Stimulated activated CD4-positive, alpha-beta T cell treated with anti-CD3 and anti-CD28 coated beads, Interleukin-15, amount 100 ng/mL, for 24 hours (primary cell): Measurements from ENCODE around the gene FBL.

Experiments used
- DNase-seq: peaks from one replicate; pipeline ENCODE4 v3.0.0-alpha.2; 2020

Gene FBL

DNA sequence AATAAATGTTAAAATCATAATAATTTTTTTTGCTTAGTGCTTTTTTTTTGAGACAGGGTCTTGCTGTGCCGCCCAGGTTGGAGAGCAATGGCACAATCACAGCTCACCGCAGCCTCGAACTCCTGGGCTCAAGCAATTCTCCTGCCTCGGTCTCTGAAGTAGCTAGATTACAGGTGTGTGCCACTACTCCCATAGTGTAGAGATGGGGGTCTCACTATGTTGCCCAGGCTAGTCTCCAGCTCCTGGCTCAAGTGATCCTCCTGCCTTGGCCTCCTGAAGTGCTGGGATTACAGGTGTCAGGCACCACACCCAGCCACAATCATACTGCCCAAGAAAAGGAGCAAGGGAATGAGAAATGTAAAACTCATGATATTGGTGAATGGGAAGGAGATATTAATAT lies 5.1 kb downstream of the FBL start:
- no peak for DNase-seq

DNA sequence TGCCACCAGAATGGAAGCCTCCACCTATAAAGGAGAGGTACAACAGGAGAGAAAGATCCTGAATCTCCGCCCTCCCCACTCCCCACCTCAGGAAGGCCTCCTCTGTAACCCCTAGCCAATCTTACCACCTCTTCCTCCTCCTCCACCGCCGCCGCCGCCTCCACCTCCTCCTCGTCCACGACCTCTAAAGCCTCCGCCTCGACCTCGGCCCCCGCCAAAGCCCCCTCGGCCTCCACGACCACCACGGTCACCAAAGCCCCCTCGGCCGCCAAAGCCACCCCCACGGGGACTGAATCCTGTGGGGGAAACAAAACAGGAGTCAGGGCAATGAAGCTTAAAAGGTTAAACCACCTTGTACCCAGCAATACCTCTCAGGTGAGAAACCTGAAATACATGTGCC lies 5.7 kb downstream of the FBL start:
- DNase-seq, result no peak

DNA sequence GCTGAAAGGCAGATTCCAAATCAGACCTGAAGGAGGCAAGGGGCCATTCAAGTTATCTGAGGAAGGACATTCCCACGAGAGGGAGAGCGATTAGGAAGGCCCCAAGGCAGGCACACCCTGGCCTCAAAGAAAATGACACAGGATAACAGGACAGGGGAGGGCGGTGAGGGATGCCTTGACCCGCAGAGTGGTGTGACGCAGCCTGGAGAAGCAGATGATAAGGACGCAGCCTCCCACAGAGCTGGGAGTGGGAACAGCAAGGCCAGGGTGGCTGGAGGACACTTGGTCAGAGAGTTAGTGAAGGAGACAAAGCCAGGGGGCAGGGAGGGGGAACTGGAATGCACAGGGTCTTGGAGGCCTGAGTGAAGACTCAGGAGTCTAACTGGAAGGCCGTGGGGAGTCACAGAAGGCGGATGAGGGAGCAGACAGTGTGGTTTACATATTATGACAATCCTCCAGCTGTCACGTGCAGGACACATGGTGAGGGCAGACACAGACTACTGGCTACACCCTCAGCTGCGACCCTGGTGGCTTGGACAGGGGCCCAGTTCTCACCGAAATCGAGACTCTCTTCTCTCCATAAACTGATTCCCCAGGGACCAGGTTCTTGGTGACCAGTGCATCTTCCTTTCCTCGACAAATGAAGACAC lies 6.4 kb downstream of the FBL start:
- DNase-seq, result no peak

DNA sequence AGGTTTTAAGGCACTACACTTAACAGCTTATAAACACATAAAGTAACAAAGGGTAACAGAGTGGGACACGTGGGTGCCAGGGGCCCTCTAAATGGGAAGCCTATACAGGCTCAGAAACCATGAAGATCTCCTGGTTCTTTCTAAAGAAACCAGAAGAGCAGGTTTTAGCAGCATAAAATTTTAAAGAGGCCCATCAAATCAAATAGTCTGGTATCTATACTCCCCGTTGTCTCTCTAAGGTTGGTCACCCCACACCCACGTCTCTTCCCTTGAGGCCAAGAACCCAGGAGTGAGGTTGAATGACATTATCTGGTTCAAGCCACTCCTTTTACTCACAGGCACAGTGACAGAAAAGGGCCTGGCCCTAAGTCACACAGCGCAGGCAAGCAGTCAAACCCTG lies 7.6 kb downstream of the FBL start:
- DNase-seq, result no peak

DNA sequence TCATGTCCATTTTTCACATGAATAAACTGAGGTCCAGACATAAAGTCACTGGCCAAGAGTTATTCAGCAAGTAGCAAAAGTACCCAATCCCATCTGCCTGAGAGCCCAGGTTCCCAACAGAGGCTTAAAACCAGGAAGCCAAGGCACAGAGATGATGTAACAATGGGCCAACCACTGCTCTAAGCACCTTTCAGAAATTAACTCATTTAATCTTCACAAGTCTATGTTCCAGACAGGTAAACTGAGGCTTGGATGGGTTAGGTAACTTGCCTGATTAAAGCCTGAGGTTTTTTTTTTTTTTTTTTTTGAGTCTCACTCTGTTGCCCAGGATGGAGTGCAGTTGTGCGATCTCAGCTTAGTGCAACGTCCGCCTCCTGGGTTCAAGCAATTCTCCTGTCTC lies 8.2 kb downstream of the FBL start:
- no peak for DNase-seq

DNA sequence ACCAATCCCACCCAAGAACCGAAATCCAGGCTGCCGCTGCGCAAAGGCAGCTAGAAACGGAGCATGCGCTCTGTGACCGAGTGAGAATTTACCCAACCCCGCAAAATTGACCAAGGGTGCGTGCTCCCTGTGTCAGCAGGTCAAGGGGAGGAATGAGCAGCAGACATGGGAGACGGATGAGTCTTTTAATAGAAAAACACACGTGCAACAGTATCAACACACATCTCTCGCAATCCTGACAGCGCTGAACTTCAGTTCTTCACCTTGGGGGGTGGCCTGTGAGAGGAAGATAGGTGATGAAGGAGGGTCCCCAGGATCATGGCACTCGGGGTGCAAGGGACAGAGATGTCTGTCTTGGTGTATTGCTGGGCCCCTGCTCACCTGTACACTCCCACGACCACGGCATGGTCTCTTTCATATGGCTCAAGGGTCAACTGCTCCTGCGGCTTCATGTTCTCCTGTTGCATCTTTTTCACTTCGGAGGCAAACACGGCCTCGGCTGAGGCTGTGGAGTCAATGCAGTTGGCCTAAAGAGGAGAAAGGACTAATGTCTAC lies 11.8 kb downstream of the FBL start:
- DNase-seq, result no peak

DNA sequence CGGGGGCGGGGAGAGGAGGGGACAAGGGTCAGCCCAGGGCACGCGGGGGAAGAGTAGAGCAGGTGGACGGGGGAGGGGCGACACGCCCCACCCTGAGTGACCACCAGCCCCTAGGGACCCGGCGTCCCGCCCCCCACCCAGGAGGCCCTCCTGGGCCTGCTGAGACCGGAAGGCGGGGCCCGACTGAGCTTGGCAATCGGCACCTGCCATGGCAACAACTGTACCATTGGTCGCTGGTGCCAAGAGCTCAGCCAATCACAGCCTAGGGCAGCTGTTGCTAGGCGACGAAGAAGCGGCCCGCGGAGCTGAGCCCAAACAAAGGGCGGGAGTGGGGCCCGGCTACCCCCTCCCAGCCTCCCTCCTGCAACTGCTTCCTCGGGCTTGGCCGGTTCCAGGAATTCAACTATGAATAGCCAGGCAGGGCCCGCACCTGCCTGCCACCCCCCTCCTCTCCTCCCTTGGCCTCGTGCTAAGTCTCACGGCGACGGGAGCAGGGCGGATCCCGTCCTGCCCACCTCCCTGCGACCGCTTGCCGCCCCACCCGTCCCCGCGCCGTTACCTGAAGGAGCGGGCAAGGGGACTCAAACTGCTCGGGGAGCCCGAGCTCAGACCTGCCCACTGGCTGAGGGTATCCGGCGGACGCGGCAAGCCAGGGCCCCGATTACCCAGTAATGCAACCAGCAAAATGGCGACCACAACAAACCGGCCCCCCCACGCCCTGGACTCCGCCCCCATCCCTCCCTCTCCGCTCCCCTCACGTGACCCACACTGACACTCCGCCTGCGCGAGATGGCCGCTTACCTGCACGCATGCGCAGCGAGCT lies 12.5 kb downstream of the FBL start, which contains the start of gene DYRK1B:
Gene DYRK1B, minus strand, starts transcription at position 699 of the 823 bp plus-strand sequence. CDS start 2,295 bp downstream, outside the sequence.
- peak; percentile 96 for DNase-seq

DNA sequence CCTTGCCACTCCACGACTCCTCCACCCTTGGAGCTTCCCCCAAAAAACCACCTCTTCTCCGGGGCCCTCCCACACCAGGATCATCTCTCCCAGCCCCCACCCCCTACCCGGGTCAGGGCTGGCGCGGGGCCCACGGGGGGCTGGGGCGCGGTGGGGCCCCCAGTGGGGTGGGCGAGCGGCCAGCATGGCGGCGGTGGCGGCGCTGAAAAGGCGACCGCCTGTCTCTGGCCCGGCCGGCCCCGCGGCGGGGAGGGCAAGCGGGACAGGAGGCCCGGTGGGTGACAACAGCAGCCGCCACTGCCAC lies 13.1 kb downstream of the FBL start:
- no peak for DNase-seq

DNA sequence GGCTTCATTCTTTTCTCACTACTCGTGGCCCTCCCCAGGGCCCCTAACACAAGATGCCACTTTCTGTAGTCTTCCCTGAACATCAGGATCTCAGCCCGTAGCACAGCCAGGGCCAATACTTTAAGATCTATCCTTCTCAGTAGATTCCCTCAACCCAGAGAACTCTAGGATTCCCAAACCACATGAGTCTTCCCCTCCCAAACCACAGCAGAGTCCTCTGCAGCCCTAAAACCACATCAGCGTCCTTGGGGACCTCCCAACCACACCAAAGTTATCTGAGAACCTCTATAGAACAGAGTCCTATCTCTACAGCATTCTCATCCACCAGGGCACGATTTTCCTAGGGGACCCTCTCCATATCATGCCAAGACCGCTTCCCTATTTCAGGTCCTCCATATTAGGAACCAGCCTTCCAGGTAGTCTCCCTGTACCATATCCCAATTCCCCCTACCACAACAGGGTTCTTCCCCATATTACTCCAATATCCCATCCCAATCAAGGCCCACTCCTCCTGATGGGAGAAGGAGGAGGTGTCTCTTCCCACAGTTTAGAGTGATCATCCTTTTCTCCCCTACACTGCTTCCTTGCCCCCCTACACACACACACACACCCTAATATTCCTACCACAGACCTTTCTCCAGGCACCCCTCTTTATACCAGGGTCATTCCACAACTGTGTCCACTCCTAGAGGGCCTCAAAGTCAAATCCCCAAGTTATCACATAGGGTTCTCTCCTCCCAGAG lies 13.7 kb downstream of the FBL start:
- no peak for DNase-seq

DNA sequence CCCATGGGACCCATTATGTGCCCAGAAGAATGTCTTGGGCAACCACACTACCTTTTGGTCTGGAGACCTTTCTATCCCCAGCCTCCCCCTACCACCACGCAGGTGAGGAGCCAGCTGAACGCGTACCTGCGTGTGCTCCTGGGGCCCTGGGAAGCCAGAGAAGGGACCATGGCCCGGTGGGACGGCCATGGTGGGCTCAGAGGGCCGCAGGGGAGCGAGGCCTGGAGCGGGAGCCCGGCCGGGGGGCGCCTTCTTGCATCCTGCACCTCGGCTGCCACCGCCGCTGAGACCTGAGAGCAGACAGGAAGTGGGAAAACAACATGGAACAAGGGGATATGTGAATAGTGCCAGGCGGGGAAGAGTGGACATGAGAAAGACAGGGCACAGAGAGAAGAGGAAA lies 14.5 kb downstream of the FBL start:
- DNase-seq, result no peak

DNA sequence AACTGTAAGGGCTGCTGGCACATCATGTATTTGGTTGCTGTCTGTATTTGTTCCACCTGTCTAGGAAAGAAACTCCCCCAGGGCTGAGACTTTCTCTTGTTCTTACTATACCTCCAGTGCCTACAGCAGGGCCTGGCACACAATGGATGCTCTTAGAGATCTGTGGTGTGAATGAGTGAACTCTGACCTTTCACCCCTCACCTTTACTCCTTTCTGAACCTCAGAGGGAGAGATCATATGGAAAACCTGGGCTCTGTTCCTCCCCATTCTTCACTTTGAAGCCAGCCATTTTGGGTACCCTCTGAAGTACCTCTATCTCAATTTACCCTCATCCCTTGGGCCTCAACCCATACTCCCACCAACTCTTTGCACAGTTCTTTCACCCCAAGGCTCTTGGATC lies 15.3 kb downstream of the FBL start:
- no peak for DNase-seq

DNA sequence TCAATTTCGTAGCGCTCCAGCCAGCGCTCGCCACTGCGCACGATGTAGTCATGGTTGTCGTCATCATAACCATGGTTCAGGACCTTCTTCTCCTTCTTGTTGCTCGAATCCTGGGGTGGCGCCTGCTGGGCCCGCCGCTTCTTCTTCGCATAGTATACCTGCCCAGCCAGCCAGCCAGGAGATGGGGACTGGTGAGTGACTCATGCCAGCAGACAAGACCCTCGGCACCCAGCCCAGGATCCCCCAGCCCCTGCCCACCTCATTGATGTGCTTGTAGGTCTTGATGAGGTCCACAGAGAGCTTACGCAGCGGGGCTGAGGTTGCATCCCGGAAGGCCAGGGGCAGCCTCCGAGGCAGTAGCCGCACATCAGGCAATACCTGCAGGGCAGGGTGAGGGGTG lies 15.8 kb downstream of the FBL start:
- DNase-seq, result no peak

DNA sequence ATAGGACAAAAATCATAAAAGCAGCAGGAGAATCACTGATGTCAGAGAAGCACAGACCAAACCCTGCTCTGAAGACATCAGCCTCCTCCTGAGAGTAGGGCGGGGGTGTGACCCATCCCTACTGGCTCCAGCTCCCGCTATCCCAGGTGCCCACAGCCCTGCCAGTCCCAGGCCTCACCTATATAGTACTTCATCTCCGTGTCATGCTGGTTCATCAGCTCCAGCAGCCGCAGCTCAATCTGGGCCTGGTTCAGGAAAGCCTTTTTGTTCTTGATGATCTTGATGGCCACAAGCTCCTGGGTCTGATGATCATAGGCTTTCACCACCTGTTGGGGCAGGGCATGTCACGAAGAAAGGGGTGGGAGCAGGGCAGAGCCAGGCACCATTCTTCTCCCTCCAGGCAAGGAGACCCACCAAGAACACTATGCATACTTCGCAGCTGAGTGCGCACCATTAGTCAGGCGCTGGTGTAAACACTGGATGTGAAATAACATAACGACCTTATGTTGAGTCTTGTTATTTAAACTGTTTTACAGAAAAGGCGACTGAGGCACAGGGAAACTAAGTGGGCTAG lies 16.4 kb downstream of the FBL start:
- no peak for DNase-seq

DNA sequence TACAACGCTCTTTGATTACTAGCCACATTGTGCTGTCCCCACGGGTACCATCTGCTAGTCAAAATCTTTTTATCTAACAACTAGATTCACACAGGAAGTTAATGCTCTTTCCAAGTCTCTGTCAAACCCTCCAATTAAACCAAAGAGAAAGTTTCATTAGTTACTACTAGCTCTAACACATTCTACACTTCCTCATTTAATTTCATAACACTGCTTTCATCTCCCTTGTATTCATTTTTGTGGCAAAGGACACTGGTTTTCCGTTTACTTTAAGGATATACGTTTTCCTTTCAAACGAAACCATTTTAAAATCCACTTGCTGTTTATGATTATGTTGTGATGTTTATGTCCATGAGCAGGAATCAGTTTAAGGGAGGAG lies 17.5 kb downstream of the FBL start:
- DNase-seq, result no peak

DNA sequence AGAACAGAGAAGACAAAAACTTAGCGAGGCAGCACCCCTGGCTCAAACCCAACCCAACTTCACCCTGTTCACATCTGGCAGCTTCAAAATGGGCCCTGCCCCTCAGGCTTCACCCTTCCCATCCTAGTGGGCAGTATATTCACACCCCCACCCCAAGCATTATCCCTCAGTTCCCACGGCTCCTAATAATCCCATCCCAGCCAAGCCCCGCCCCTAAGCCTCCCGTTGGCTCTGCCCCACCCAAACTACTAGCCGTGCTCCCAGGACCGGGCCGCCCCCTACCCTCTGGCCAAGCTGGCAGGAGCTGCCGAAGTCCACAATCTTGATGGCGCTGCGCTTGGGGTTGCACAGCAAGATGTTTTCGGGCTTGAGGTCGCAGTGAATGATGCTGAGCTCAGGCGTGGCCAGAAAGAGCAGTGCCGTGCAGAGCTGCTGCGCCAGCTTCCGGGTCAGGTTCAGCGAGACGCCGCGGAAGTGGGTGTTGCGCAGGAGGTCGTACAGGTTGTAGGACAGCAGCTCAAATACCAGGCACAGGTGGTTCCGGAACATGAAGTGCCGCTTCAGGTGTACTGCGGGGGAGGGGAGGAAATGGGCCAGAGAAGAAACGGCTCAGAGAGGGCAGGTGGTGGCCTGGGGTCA lies 18.0 kb downstream of the FBL start:
- DNase-seq, result no peak

DNA sequence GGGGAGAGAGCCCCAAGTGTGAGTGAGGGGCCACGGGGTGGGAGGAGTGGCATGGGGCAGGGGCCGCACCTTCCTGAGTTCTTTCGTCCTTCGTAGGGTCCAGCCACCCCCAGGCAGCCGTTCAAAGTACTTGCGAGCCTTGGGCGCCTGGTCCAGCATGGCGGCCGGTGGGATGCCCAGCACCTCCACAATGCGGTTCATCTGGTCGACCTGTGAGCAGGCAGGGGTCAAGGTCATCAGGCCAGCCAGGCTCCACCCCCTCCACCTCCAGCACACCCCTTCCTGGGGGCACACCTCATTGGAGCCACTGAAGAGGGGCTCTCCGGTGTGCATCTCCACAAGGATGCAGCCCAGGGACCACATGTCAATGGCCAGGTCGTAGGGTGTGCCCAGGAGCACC lies 19.0 kb downstream of the FBL start:
- no peak for DNase-seq

DNA sequence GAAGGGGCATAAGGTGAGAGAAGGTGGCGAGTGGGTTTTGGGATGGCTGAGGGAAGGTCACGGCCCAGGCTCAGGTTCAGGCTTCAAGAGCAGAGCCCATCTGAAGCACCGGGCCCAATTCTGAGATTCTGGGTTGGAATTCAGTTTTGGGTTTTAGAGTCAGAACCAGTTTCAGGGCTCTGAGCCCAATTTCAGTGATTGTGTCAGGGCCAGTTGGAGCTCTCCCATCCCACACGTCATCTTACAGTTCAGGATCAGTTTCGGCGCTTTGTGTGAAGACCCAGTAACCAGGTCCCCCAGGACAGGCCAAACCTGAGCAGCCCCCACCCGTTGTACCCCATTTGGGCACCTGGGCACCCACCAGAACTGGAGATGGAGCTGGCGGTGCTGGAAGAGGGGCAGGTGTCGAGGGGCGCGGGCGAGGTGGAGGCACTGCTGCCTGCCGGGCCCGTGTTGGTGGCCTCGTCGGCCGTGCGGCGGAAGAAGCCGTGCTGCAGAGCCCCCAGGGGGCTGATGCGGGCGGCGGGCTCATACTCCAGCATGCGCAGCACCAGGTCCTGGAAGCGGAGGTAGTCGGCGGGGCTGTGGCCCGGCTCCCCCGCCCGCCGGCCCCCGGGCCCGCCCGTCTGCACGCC lies 19.8 kb downstream of the FBL start:
- no peak for DNase-seq

DNA sequence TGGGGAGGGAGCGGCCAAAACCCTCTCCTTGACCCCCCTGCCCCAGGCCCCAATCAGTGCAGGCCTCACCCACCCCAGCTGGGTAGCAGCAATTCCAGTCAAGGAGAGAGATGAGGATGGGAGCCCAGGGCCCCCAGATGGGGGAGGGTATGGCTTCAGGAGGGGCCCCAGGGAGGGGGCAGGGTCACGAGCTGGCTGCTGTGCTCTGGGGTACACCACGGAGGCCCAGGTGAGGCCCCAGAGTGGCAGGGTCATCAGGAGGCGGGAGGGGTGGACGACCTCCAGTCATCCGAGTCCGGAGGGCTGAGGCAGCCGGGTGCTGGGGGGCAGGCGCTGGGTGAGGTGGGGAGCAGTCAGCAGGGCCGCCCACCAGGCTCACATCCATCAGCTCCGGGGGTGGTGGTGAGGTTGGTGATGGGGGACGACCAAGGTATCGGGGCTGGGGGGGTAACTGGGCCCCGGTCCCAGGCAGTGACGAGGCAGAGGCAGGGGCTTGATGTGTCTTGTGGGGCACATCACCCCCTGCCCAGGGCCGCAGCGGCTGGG lies 20.6 kb downstream of the FBL start:
- no peak for DNase-seq

DNA sequence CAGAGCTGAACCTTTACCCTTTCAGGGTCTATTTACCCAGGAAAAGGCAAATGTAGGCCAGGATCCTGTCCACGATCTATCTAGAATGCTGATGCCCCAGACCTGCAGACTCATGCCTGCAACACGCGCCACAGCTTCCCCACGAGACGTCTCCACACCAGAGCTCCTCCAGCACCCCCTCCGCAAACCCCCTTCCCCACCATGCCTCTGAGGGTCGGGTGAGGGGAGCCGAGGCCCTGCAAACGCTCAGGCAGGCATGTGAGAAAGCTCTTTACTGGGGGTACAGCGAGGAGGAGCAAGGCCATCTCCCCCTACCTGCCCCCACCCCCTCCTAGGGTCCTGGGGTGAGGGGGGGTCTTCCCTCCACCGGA lies 21.1 kb downstream of the FBL start:
- no peak for DNase-seq

DNA sequence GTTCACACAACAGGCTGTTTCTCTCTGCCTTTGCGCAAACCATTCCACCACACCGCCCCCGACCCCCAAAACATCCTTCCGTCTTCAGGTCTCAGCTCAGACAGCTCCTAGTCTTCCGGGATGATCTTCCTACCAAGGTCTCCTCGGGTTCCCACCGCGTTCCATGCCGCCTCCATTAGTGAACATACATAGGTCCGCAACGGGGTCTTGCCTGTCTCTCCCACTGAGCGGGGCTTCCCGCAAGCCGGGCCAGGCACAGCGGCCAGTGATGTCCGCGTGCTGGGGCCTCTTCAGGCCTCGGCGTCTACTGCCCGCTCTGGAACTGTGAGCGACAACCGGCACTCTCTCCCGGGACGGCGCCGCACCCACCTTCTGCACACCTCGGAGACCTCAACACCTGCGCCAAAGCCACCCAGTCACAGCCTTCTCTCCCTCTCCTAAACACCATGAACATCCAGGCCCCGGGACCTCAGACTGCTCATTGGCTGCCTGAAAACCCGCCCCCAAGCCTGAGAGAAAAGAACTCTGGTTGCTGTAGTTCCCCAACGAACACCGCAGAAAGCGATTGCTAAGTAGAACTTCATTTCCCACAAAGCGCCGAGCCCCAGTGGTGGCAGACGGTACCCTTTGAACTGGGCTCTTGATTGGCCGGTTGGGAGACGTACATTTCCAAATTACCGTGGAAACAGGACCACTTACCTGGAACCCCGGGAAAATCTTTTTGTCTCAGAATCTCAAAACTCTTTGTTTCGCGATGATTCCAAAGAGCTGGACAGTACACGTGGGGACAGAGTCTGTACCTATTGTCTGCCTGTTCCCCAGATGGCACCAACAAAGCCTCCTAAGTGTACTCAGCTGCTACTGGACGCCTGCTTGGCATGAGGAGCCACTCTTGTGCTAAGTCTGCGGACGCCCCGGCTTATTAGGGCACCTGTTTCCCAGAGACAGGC lies 21.8 kb downstream of the FBL start:
- peak; percentile 91 for DNase-seq

DNA sequence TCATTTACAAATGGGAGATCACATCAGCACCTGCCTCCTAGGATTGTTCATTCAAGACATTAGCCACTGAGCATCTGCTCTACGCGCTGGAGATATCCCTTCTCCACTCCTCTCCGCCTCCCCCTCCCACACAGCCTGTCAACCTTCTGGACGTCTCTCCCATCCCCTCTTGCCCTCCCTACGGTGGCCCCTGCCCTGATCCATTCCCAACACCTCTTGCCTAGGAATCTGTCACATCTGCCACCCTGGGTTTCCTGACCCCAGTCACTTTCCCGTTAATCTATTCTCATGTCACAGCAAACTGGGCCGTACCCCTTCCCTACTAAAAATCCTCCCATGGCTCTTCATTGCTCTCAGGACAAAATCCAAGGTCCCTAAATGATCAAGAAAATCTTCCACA lies 22.5 kb downstream of the FBL start:
- no peak for DNase-seq
